ENCODE data around the gene EPHA7.

GRCh38 chr6:93437491-93437890 is 18.1 kb upstream of the EPHA7 start:
- TF ChIP-seq CTCF (IDR thresholded peaks at IDR 0.05) (no peak), POLR2A (IDR thresholded peaks at IDR 0.05) (no peak), POLR2AphosphoS5 (IDR thresholded peaks at IDR 0.05) (no peak)

Measured in breast epithelium (tissue), 3 donors.